Fibroblast of lung (primary cell): ENCODE data around the gene PTPRE. TPM values are rescaled to one million over a fixed set of nuclear protein-coding genes. Genes with fewer than 3 reads are reported as not detected.

Experiments
- DNase-seq, 2 donors: peaks; one replicate each; pipeline versions ENCODE4 v3.0.0 to v3.0.0-alpha.2; 2010; ENCODE audit warnings: low read depth in 2 of 2
- H2AFZ ChIP-seq: 2 replicates; pipeline ENCODE4 v1.5.1; 2012; ENCODE audit warnings: low read length, control low read depth, inconsistent platforms
- H3K27ac ChIP-seq: 2 replicates; pipeline ENCODE4 v1.5.1; 2011; ENCODE audit warnings: low read length, control low read depth; ENCODE audit not compliant: insufficient read depth
- H3K27me3 ChIP-seq: 2 replicates; pipeline ENCODE4 v1.5.1; 2011; ENCODE audit warnings: mild to moderate bottlenecking, low read length; ENCODE audit not compliant: control insufficient read depth, insufficient read depth
- H3K36me3 ChIP-seq: 2 replicates; pipeline ENCODE4 v1.5.1; 2011; ENCODE audit warnings: low read length; ENCODE audit not compliant: control insufficient read depth, insufficient read depth
- H3K4me1 ChIP-seq: 2 replicates; pipeline ENCODE4 v1.5.1; 2011; ENCODE audit warnings: low read length; ENCODE audit not compliant: control insufficient read depth, insufficient read depth; ENCODE audit errors: extremely low read depth
- H3K4me2 ChIP-seq: 2 replicates; pipeline ENCODE4 v1.5.1; 2011; ENCODE audit warnings: low read length, control low read depth; ENCODE audit not compliant: insufficient read depth; ENCODE audit errors: extremely low read depth
- H3K4me3 ChIP-seq, 4 experiments: fragments of 200-600 bp in 1 of 4; sonication (generic) in 1 of 4; replicated peaks in 1 of 4; 2 replicates each; pipeline ENCODE4 v1.5.1; 2011 to 2016; ENCODE audit warnings: low read length in 4 of 4, low read depth in 3 of 4, mild to moderate bottlenecking in 3 of 4, control low read depth in 2 of 4, inconsistent platforms in 1 of 4, mixed read lengths in 1 of 4; ENCODE audit not compliant: insufficient read depth in 1 of 4; ENCODE audit errors: control extremely low read depth in 1 of 4
- H3K79me2 ChIP-seq: 2 replicates; pipeline ENCODE4 v1.5.1; 2012; ENCODE audit warnings: mild to moderate bottlenecking, low read length, inconsistent platforms; ENCODE audit not compliant: control insufficient read depth, insufficient read depth
- H3K9ac ChIP-seq: 2 replicates; pipeline ENCODE4 v1.5.1; 2011; ENCODE audit warnings: mild to moderate bottlenecking, low read length, control low read depth; ENCODE audit not compliant: insufficient read depth
- H3K9me3 ChIP-seq: 2 replicates; pipeline ENCODE4 v1.5.1; 2012; ENCODE audit warnings: low read depth, low read length; ENCODE audit not compliant: control insufficient read depth, insufficient read depth
- H4K20me1 ChIP-seq: 2 replicates; pipeline ENCODE4 v1.5.1; 2011; ENCODE audit warnings: low read length; ENCODE audit not compliant: control insufficient read depth, insufficient read depth; ENCODE audit errors: extremely low read depth
- EZH2 ChIP-seq: IDR thresholded peaks from 2 replicates; pipeline ENCODE4 v1.5.1; 2012; ENCODE audit warnings: low read length, control low read depth, mild to moderate bottlenecking; ENCODE audit errors: missing control alignments
- polyA plus RNA-seq, 2 donors: library from polyadenylated mRNA; depleted of rRNA in 1 of 2; stranded (reverse) in 1 of 2; unstranded in 1 of 2; fragments of >200 nt; gene quantifications; 2 replicates each; pipeline ENCODE4 v1.2.1, GENCODE V29; 2011 to 2012; ENCODE audit warnings: missing spikeins in 1 of 2
- total RNA-seq: library from RNA; depleted of rRNA; stranded (reverse); fragments of >200 nt; gene quantifications from 2 replicates; pipeline ENCODE4 v1.2.1, GENCODE V29; 2014
- TF ChIP-seq, protein P1 (sequence below), 2 donors: IDR thresholded peaks in 1 of 2; conservative IDR thresholded peaks in 1 of 2; 1 replicate in 1 of 2; 2 replicates in 1 of 2; pipeline ENCODE4 v1.5.1; 2011 to 2012; ENCODE audit warnings: low read length in 2 of 2, control low read depth in 1 of 2, inconsistent platforms in 1 of 2, low read depth in 1 of 2, mild to moderate bottlenecking in 1 of 2

Gene PTPRE
- total and polyA plus RNA-seq, 2 donors (not counting 1 experiment from before 2014, with no cell fraction given): 0.75 to 1.8 TPM

DNA sequence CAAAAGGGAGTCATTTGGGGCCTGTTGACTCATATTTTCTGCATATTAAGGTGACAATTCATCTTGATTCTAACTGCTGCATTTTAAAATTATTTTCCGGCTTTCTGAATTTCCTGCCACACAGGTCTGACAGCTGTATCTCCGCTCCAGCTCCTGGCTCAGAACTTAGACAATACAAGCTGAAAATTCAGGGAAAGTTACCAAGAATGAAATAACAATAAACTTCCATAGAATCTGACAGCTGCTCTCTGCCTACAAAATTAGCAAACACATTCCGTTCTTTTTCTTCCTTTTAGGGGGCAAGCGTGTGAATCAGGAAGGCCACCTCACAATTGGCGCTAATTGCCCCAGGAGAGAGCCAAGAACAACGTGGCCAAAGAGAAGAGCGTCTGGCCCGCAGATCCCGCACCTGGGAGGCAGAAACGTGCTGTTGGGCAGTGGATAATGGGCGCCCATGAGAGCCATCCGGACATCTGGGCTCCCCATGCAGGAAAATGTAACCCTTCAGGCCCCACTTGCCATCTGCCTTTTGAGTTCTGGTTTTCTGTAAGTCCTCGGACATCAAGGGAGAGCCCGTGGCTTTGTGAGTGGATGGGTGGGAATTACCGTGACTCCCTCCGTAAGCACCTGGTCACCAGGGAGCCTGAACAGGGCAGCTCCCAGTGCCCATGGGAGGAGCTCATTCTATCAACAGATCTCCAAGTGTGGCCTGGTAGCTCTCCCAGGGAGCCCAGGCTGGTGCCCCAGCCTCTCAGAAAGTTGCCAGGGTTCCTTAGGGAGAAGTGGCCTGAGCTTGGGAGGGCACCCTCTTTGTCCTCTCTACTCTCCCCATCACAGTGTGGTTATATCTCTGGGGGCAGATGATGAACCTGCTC lies 19.1 kb upstream of the PTPRE start:
- Histone ChIP-seq H2AFZ (no peak overlapping the region), H3K4me2 (no peak overlapping the region), H3K4me3 (no peak overlapping the region), H3K4me1 (no peaks in the 10 kb centered on the region), H3K27me3 (no peaks in the 10 kb centered on the region), H3K9me3 (no peaks in the 10 kb centered on the region), H3K27ac (no peak overlapping the region), H4K20me1 (no peaks in the 10 kb centered on the region), H3K79me2 (no peaks in the 10 kb centered on the region), H3K36me3 (no peaks in the 10 kb centered on the region), H3K9ac (no peak overlapping the region)
- no peak for TF ChIP-seq EZH2
- TF ChIP-seq, protein P1, sequence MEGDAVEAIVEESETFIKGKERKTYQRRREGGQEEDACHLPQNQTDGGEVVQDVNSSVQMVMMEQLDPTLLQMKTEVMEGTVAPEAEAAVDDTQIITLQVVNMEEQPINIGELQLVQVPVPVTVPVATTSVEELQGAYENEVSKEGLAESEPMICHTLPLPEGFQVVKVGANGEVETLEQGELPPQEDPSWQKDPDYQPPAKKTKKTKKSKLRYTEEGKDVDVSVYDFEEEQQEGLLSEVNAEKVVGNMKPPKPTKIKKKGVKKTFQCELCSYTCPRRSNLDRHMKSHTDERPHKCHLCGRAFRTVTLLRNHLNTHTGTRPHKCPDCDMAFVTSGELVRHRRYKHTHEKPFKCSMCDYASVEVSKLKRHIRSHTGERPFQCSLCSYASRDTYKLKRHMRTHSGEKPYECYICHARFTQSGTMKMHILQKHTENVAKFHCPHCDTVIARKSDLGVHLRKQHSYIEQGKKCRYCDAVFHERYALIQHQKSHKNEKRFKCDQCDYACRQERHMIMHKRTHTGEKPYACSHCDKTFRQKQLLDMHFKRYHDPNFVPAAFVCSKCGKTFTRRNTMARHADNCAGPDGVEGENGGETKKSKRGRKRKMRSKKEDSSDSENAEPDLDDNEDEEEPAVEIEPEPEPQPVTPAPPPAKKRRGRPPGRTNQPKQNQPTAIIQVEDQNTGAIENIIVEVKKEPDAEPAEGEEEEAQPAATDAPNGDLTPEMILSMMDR (conservative IDR thresholded peaks at IDR 0.05 in 1 of 2, IDR thresholded peaks at IDR 0.05 in 1 of 2; ENCODE audit: low read depth in 1 of 2, low read length in 2 of 2): no peak
- DNase-seq: no peak

DNA sequence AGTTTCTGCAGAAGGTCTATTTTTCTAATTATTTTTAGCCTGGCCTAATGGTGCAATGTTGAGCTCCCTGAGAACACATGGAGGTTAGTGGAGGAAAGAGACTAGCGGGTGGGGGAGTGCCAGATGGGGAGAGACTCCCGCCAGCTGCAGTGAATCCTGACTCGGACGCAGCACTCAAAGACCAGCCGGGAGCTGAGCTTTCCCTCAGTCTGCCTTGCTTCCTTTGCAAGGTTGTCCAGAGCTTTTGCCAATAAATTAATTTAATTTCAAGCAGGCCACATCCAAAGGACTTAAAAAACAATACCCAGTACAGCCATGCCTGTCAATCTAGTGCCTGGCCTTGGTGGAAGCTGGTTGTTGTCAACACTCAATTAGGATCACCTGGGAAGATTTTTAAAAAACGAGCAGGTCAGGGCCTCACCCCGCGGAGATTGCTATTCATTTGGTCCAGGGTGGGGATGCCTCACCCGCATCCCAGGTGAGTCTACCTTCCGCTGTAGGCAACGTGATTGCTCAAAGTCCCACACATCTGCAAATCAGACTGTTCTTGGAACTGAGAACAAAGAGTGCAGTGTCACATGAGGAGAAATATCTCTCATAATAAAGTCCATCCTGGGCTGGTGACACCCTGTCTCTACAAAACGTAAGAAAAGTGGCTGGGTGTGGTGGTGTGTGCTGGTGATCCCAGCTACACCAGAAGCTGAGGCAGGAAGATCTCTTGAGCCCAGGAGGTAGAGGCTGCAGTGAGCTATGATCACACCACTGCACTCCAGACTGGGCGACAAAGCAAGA lies 18.2 kb upstream of the PTPRE start:
- TF ChIP-seq, protein P1 (conservative IDR thresholded peaks at IDR 0.05 in 1 of 2, IDR thresholded peaks at IDR 0.05 in 1 of 2; ENCODE audit: low read depth in 1 of 2, low read length in 2 of 2): no peak
- TF ChIP-seq EZH2: no peak
- no peak overlapping the region for H3K4me2 ChIP-seq

DNA sequence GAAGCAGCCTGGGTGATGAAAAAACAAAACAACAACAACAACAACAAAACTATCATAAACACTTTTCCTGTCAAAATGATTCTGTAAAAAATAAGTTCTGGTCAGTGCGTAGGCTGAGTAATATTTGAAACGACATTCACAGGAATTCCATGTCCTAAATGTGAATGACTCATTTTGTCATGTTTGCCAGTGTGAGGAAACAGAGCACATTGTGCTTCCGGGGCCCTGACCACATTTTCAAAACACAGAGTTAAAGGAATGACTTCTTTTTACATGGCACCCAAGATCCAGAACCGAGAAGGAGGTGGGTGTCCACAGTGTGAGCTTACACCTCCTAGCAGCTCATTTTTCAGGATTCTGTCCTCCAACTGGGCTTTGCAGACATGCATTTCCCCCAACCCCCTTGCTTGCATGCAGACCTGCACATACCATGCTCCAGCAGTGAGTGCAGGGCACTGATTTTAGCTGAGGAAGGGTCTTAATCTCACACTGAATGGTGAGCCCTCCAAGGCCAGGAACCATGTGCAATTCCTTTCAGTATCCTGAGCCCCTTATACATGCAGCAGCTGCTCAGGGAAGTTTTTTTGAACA lies 17.2 kb upstream of the PTPRE start:
- H3K4me3 ChIP-seq: no peak overlapping the region
- no peaks in the 10 kb centered on the region for H4K20me1 ChIP-seq
- no peak overlapping the region for H3K27ac ChIP-seq
- peak; percentile 48 to 78 for DNase-seq
- no peaks in the 10 kb centered on the region for H3K27me3 ChIP-seq
- H2AFZ ChIP-seq: no peak overlapping the region
- no peaks in the 10 kb centered on the region for H3K4me1 ChIP-seq
- H3K9ac ChIP-seq: no peak overlapping the region
- H3K9me3 ChIP-seq: no peaks in the 10 kb centered on the region
- H3K4me2 ChIP-seq: no peak overlapping the region
- no peaks in the 10 kb centered on the region for H3K36me3 ChIP-seq
- TF ChIP-seq, protein P1 (conservative IDR thresholded peaks at IDR 0.05 in 1 of 2, IDR thresholded peaks at IDR 0.05 in 1 of 2; ENCODE audit: low read depth in 1 of 2, low read length in 2 of 2): no peak
- no peak for TF ChIP-seq EZH2
- no peaks in the 10 kb centered on the region for H3K79me2 ChIP-seq

More for the DNA sequence above, 18.2 kb upstream of the PTPRE start:
- H3K36me3 ChIP-seq: no peaks in the 10 kb centered on the region
- no peaks in the 10 kb centered on the region for H3K27me3 ChIP-seq
- H3K9ac ChIP-seq: no peak overlapping the region
- H3K9me3 ChIP-seq: no peaks in the 10 kb centered on the region
- H3K4me3 ChIP-seq: no peak overlapping the region
- H4K20me1 ChIP-seq: no peaks in the 10 kb centered on the region
- no peaks in the 10 kb centered on the region for H3K79me2 ChIP-seq
- no peak overlapping the region for H2AFZ ChIP-seq
- DNase-seq: no peak
- H3K4me1 ChIP-seq: no peaks in the 10 kb centered on the region
- H3K27ac ChIP-seq: no peak overlapping the region
